HG03066 (cell line): ENCODE measurements around the gene TOP3B.

Source experiments
- ATAC-seq: cut with Tn5 transposase; IDR thresholded peaks from one replicate; pipeline ENCODE4 v1.9.1; 2021; ENCODE audit warnings: low read depth; ENCODE audit not compliant: unreplicated experiment

TOP3B gene

DNA sequence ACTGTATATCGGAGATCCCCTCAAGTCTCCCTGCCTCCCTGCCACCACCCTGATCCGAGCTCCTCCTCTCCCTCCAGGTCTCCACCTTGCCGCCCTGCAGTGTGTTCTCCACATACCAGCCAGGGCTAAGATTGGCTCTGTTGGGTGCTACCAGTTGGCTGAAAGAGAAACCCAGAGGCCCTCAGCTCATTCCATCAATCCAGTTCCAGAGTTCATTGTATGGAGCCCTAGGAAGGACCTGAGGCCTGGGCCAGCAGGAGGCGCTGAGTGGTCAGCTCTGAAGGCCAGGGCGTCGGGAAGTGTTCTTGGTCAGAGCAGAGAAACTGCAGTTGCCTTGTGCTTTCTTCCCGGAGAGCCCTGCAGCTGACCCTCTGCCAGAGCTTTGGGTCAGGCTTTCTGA is 2.2 kb upstream of the TOP3B start:
- ATAC-seq, result no peak

DNA sequence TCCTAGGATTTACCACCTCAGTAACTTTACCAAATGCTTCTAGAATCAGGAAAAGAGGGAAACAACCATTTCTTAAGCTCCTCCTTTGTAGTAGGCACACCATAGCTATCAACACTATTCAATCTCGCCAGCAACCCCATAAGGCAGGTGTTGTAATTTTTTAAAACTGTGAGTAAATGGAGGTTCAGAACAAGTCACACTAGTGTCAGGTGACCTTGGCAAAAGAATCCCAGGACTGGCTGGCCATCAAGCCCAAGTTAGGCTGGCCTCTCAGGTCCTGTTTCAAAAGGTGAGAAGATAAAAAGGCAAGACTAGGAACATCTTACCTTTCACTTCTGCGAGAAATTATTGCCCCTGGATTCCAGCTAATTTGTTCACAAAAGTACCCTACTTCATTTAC is 713 bp downstream of the TOP3B start:
- no peak for ATAC-seq

DNA sequence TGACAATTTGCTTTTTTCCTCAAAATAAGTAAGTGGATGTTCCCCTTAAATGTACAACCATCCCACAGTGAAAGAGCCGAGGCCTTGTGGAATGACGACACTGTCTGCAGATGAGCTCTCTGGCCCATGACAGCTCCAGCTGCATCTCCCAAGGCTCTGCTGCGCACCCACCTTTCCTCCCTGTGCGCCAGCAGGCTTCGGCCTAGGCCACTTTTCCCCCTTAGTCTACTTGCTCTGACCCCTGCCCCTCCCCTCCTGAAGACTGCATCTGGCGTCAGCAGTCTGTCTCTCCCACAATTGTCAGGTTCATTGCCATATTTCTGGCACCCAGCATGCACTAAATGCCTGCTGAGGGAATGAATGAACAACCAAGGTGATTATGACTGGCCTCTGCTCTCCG is 2.0 kb downstream of the TOP3B start:
- ATAC-seq, result no peak

DNA sequence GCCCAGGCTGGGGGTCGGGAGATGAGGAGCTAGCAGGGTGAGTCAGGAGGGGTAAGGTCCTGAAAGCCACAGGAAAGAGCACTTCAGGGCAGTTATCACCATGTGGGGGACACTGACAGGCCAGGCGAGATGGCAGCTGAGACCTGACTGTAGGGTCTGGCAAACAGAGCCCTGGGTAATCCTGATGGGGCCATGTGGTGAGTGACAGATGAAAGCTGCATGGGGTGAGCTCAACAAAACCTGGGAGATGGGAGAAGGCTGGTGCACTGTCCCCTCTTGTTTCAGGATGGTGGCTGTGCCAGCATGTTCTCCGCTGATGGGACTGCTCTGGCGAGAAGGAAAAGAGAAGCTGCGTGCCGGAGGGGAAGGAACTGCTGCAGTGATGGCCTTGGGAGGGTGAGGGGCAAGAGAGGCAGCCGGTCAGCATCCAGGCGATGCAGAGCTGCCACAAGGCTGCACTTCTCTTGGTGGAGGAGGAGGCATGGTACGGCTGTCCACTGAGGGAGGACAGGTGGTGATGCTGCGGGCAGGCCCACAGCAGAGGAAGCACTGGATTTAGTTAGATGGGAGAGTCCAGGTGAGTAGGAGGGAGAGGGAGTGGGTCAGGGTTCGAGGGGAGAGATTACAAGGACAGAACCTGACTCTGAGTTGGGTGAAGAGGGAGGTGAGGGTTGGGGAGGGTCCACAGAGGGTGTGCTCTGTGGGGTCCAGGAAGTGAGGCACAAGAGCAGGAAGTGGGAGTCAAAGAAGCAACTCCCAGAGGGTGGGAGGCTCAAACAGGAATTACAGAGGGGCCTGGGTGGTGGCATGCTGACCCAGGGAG is 3.8 kb downstream of the TOP3B start:
- ATAC-seq, result no peak

DNA sequence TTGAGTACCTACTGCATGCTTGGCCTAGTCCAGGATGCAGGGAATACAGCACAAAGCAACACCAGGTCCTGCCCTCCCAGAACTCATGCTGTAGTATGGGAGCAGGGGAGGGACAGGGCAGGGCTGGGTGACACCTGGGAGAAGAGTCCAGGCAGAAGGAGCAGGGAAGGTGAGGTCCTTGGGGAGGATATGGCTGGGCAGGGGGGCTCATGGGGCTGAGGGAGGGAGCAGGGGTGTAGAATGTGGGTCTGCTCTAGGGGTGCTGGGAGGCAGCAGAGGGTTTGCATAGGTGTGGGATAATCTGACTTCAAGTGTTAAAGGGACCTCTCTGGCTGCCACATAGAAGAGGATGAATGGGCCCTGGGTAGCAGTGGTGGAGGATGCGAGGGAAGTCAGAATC is 4.8 kb downstream of the TOP3B start:
- no peak for ATAC-seq

DNA sequence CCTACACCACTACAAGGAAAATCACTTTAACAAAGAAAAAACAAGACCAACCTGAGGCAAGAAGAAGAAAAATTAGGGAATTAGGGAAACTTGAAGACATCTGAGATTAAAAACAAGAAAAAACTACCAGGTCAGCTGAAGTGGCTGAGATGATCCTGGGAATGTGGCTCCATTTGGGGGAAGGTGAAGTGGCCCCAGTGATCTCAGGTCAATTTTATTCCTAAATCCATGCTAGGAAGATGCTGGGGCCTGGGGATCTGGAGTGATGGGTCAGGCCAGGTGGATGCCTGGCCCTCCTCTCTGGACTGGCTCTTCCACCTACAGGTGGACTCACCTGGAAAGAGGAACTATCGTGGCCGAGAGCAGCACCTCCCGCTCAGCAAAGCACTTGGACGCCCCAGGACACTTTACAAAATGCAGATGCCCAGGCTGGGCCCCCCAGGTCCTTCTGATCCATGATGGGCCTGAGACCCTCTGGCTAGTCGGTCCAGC is 6.7 kb downstream of the TOP3B start:
- no peak for ATAC-seq

DNA sequence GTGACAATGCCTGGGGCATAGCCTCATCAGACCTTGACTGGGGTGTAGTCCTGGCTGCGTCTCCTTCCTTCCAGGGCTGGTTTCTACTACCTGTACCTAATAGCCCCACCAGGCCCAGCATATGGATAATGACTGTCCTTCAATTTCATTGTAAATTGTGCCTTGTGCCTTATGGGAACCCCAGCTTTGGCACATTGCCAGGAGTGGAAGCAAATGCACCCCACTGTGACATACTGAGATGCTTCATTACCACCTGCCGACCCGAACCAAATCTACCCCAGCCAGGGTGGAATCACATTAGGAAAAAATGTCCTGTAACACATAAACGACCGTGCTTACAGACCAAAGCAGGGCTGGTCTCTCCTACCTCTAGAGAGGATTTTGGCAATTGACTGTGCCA is 7.3 kb downstream of the TOP3B start:
- no peak for ATAC-seq

DNA sequence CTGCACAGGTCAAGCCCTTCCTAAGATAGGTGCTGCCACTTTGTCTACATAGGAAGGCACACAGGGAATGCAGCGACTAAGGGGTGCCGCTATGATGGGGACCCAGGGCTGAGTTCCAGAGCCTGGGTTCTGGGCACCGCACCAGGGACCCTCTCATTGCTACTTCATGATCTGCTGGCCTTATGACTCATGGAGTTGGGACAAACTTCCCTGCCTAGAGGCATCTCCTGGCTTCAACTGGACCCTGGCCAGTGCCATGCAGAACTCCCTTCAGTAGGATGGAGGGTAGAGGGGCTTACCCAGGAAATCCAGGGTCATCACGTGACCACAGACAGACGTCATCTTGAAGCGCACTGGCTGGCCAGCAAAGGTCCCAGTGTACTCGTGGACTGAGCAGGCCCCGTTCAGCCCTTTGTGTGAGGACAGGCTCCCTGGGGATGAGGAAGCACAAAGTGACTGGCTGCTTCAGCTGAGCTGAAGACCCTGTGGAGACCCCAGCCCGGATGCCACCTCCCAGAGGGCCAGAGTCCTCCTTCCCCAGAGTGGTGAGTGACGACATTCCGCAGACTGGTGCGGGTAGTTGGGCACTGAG is 8.4 kb downstream of the TOP3B start:
- no peak for ATAC-seq

DNA sequence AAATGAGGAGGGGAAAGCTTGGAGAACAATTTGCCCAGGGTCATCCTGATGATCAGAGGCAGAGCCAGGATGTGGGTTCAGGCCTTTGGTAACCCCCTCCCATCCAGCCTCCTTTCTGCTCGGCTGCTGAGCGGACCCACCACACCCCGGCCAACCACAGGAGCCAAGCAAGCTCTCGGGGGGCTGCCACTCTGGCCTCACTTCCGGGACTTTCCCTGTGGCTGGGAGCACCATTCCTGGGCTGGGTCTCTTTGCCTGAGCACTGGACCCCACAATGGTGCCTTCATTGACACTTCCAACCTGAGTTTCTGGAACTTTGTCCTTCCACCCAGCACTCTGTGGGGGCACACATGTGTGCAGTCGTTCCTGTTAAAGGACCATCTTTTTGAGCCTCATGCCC is 9.8 kb downstream of the TOP3B start:
- no peak for ATAC-seq

DNA sequence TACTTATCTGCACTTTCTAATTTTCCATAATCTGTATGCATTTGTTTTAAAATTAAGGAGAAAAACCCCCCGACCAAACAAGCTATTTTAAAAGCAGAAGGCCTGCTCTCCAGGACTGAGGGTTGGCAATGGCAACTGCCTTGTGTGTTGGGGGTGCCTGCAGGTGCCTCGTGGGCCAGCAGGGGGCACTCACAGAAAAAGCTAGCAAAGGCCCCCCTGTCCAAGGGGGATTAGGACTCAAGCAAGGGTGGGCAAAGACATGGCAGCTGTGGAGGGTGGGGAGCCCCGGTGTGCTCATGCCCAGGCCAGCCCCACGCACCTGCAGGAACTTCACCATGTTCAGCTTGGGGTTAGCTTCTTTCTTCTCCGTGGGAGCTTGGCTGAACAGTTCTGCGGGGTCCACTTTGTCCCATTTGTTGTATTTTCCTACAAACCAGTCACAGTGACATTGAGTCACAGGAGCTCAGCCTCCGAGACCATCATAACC is 10.3 kb downstream of the TOP3B start:
- no peak for ATAC-seq

DNA sequence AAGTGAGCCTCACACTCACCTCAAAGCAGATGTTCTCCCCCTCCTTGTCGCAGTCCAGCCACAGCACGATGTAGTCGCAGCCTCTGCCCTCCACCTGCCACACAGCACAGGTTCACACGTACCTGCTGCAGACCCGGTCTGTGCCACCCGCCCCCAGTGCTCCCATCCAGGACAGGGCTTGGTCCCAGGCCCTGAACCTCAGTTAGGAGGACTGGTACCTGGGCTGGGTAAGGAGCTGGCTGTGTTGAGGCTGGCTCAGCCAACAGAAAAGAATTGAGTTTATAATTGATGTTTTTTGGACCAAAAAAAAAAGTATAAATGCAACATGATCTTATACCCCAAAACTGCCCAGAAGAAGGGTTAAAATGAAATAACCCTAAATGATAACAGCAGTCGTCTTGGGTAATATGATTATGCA is 10.7 kb downstream of the TOP3B start:
- ATAC-seq, result no peak

DNA sequence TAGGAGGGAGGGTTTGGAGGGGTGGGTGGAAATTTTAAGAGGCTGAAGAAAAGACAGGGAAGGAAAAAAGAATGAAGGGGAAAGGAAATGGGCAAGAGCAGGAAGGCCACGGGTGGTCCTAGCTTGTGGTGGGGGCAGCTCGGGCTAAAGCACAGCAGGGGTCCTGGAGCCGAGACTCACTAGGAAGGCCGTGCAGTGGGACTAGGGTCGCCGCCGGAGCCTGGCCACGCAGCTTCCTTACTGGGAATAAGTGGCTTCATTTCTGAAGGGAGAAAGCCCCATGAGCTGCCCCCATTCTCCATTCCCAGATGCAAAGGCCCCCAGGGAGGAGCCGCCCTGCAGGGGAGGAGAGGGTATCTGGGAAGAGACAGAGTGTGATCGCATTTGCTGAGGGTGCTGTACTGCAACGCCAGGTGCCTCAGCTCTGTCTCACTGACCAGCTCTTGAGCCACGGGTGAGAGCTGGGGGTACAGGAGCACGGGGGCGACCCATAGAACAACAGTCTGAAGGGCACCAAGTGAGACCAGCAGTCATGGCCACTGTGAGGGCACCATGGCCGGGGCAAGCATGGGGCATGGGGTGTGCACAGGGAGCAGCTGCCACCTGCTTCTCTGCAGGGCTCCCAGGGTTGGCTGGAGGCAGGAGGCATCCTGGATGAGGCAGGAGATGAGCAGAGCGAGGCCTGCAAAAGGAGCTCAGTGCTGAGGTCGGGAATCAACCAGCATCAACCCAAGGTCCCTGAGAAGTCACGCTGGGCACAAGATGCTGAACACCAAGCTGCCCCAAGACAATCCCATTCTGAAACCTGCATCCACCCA is 11.6 kb downstream of the TOP3B start:
- no peak for ATAC-seq

DNA sequence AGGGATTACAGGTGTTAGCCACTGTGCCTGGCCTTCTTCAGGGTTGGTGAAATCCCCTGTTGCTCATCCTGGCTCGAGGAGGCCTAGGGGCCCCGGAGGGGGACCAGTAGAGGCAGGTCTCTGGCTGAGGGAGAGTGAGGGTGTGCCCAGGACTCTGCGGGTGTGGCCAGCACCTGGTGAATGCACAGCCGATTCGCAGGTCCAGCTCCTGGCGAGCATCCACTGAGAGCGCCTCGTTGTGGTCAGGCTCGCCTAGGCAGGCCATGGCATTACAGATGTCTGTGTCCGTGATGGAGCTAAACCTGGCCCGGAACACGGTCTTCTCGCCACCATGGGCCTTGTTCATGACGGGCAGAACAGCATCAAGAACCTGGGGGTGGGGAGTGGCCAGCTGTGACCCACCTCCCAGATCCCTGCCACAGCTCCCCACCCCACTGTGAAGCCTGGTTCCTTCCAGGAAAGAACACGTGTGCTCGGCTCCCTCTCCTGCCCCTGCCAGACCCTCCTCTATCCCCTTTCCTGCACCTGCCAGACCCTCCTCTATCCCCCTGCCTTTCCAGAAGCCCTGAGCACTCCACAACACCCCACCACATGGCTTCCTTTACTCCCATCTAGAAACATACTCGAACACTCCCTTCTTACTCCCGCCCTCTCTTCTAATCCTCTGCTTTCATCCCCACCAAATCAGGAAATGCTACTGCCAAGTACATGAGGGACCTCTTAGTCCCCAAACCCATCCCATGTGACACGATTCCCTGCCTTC is 12.4 kb downstream of the TOP3B start:
- ATAC-seq, result no peak

DNA sequence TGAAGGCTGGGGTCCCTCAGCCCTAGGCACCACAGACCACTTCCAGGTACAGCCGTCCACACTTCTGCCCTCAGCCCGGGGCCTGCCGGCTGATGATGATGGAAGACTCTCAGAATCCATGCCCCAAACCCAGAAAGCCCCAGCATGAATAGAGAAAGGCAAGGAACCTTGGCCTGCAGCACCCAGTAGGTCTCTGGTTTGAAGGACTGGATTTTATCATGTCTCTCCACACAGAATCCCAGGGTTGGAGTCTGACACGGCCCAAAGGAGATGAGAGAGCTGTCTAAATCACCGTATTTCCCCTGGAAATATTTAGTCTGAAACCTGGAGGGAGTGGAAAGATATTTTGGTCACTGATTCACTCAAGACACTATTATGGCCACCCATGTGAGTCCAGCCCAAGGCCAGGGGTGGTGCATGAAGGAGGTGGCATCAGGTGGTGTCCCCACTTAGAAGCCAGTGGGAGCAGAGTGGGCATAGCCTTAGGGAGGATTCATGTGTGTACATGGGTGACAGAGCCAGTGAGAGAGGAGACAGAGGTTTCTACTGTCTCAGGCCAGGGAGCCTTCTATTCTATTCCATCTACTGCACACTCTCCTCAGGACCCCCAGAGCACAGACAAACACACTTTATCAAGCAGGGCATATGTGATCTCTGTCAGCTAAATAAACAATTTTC is 14.0 kb downstream of the TOP3B start:
- ATAC-seq, result no peak

DNA sequence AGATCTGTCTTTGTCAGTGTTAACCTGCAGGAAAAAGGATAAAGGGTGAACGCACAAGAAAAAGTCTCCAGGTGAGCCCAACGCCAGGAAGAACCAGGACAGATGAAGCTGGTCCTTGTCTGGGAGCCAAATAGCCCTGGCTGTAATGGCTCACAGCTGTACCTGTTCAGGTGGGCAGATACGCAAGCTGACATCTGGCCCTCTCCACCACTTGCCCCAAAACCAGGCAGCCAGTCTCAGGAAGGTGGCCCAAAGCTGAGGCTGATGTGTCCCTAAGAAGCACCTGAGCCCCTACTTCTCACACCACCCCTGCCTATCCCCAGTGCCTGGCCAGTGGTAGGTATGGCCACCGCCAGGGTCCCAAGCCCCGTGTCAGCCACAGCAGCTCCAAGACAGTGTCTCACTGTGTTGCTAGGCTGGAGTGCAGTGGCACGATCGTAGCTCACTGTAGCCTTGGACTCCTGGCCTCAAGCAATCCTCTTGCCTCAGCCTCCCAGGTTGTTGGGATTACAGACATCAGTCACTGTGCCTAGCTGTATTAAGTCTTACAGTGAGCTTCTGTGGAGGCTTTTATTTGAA is 14.8 kb downstream of the TOP3B start:
- ATAC-seq, result no peak

DNA sequence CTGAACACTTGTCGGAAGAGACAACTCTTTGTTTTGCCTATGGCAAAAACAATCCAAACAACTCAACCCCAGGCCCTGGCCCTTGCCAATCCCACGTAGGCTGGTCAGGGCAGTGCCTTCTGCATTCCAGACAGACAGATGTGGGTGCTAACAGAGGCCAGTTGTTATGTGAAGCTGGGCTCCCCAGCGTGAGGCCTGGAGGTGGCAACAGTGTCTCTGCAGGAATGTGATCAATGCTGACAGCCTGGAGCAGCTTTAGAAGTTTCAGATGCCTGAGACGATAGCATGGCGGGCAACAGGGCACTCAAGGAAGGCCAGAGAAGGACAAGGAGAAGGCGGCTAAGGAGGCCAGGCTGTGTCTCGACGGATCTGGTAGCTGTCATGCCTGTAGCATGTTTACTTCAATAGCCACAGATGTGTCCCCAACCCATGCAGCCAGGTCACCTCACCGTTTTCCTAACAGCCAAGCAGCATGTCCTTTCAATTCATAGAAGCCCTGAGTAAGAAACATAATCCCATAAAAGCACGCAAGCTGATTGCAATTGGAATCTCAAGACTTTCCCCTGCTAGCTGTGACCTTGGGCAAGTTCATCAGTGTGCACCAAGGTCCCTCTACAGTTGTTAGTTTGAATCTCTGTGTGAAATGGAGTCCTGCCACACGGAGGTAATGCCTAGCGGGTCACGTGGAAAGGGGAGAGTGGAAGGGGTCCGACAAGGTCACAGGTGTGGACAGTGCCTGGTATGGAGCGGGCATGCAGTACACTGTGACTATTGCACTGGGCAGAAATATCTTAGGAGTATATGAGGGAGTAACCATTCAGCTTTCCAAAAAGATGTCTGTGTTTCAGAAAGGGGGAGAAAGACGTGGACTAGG is 15.7 kb downstream of the TOP3B start:
- no peak for ATAC-seq

DNA sequence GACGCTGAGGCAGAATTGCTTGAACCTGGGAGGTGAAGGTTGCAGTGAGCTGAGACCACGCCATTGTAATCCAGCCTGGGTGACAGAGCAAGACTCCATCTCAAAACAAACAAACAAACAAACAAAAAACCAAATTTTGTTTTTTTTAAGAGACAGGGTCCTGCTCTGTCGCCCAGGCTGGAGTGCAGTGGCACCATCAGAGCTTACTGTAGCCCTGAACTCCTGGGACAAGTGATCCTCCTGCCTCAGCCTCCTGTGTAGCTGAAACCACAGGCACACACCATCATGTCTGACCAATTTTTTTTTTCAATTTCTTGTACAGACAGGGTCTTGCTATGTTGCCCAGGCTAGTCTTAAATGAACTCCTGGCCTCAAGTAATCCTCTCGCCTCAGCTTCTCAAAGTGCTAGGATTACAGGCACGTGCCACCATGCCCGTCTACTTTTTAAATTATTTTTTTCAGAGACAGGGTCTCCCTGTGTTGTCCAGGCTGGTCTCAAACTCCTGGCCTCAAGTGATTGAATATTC is 16.8 kb downstream of the TOP3B start:
- ATAC-seq, result no peak

DNA sequence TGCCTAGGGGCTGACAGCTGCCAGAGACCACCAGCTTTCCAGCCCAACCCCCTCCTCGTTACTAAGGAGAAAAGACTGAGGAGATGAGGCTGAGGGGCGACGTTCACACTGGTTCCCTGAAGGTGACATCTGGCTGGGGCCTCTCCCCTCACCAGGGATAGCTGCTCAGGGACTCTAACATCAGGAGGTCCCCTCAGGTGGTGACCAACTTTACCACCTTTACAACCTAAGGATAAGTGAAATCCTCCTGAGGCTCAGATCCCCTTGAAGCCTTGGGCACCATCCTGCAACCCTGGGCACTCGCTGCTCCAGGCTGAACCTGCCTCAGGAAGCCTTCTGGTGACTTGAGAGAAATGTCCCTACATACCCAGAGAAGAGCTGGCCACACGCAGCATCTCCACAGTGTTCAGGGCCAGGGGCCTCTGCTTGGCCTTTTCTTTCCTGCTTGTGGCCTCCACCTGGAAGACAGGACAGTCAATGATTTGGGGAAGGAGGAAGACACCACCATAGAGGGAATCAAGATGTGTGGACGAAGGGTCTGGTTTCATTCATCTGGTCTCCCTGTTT is 17.6 kb downstream of the TOP3B start:
- no peak for ATAC-seq
